Skeletal muscle satellite cell (primary cell): ENCODE results near the gene ESM1. TPM values are rescaled to one million over a fixed set of nuclear protein-coding genes. Genes with fewer than 3 reads are reported as not detected.
"Not testable (repeated sequence)": the region's sequence is repeated elsewhere in the genome, so short reads cannot be mapped to it uniquely, and the experiment has no call there.

Source experiments
- H3K27me3 ChIP-seq: 2 replicates; pipeline ENCODE4 v1.7.0; 2013; ENCODE audit warnings: low read length; ENCODE audit not compliant: control insufficient read depth, insufficient read depth
- H3K36me3 ChIP-seq: 2 replicates; pipeline ENCODE4 v1.7.0; 2013; ENCODE audit warnings: mild to moderate bottlenecking, control low read depth, low read length; ENCODE audit not compliant: insufficient read depth
- H3K4me1 ChIP-seq: 2 replicates; pipeline ENCODE4 v1.7.0; 2013; ENCODE audit warnings: low read length; ENCODE audit not compliant: control insufficient read depth, insufficient read depth
- H3K4me2 ChIP-seq: 2 replicates; pipeline ENCODE4 v1.7.0; 2013; ENCODE audit warnings: mild to moderate bottlenecking, low read length
- H3K4me3 ChIP-seq: 2 replicates; pipeline ENCODE4 v1.7.0; 2013; ENCODE audit warnings: low read length
- H3K9ac ChIP-seq: 2 replicates; pipeline ENCODE4 v1.7.0; 2013; ENCODE audit warnings: mild to moderate bottlenecking, low read depth, low read length, moderate library complexity
- H3K9me3 ChIP-seq: replicated peaks from 2 replicates; pipeline ENCODE4 v1.7.0; 2013; ENCODE audit warnings: mild to moderate bottlenecking, control low read depth, low read length
- total RNA-seq: library from RNA; depleted of rRNA; stranded (reverse); fragments of >200 nt; gene quantifications from 2 replicates; pipeline ENCODE4 v1.2.3, GENCODE V29; 2012; rRNA removed

ESM1 gene
- total RNA-seq, result 9.6 and 12.2 TPM in 2 replicates

GRCh38 chr5:54985301-54986268, at the start of gene ESM1:
ESM1 (minus strand) TSS chr5:54985593; CDS start chr5:54985517, 76 bp downstream.
- Histone ChIP-seq H3K27me3 (no peaks in the 10 kb centered on the region), H3K4me3 (peak within 1 kb of the TSS; percentile 65), H3K4me1 (peaks cover 41% of the 10 kb centered on the region), H3K9me3 (no peaks in the 10 kb centered on the region), H3K36me3 (no peaks in the 10 kb centered on the region), H3K9ac (peak within 1 kb of the TSS; percentile 48), H3K4me2 (peak within 1 kb of the TSS; percentile 85)

- no peak overlapping the region for H3K9ac ChIP-seq
- no peaks in the 10 kb centered on the region for H3K27me3 ChIP-seq
- no peaks in the 10 kb centered on the region for H3K36me3 ChIP-seq
- H3K4me2 ChIP-seq, result no peak overlapping the region
- no peak overlapping the region for H3K4me3 ChIP-seq
- no peaks in the 10 kb centered on the region for H3K9me3 ChIP-seq
- peaks cover 27% of the 10 kb centered on the region for H3K4me1 ChIP-seq
Observed at GRCh38 chr5:55033568-55033967, 48.2 kb upstream of the ESM1 start.

GRCh38 chr5:55031492-55031891, 46.1 kb upstream of the ESM1 start:
- Histone ChIP-seq H3K4me3 (no peak overlapping the region), H3K9ac (no peak overlapping the region), H3K4me2 (no peak overlapping the region), H3K4me1 (peaks cover 16% of the 10 kb centered on the region), H3K27me3 (no peaks in the 10 kb centered on the region), H3K36me3 (no peaks in the 10 kb centered on the region), H3K9me3 (no peaks in the 10 kb centered on the region)

- Histone ChIP-seq H3K4me3 (no peak overlapping the region), H3K4me2 (no peak overlapping the region), H3K4me1 (peaks cover 10% of the 10 kb centered on the region), H3K27me3 (no peaks in the 10 kb centered on the region), H3K9me3 (no peaks in the 10 kb centered on the region), H3K9ac (no peak overlapping the region), H3K36me3 (no peaks in the 10 kb centered on the region)
Observed at GRCh38 chr5:55030676-55031369, 45.4 kb upstream of the ESM1 start.

GRCh38 chr5:55030220-55030619, 44.8 kb upstream of the ESM1 start:
- no peak overlapping the region for H3K9ac ChIP-seq
- no peaks in the 10 kb centered on the region for H3K36me3 ChIP-seq
- no peaks in the 10 kb centered on the region for H3K27me3 ChIP-seq
- no peaks in the 10 kb centered on the region for H3K9me3 ChIP-seq
- H3K4me1 ChIP-seq, result peaks cover 10% of the 10 kb centered on the region
- no peak overlapping the region for H3K4me3 ChIP-seq
- no peak overlapping the region for H3K4me2 ChIP-seq

- H3K4me3 ChIP-seq, result no peak overlapping the region
- no peak overlapping the region for H3K4me2 ChIP-seq
- no peaks in the 10 kb centered on the region for H3K36me3 ChIP-seq
- H3K27me3 ChIP-seq, result no peaks in the 10 kb centered on the region
- H3K9ac ChIP-seq, result no peak overlapping the region
- no peaks in the 10 kb centered on the region for H3K9me3 ChIP-seq
- peaks cover 14% of the 10 kb centered on the region for H3K4me1 ChIP-seq
Observed at GRCh38 chr5:55027595-55027994, 42.2 kb upstream of the ESM1 start.

- Histone ChIP-seq H3K36me3 (no peaks in the 10 kb centered on the region), H3K27me3 (no peaks in the 10 kb centered on the region), H3K9ac (no peak overlapping the region), H3K9me3 (no peaks in the 10 kb centered on the region), H3K4me1 (peaks cover 10% of the 10 kb centered on the region), H3K4me3 (no peak overlapping the region), H3K4me2 (no peak overlapping the region)
Observed at GRCh38 chr5:55022450-55022849, 37.1 kb upstream of the ESM1 start.

- Histone ChIP-seq H3K27me3 (no peaks in the 10 kb centered on the region), H3K4me2 (peak overlapping the region; percentile 42), H3K4me3 (no peak overlapping the region), H3K9me3 (no peaks in the 10 kb centered on the region), H3K4me1 (peaks cover 10% of the 10 kb centered on the region), H3K36me3 (no peaks in the 10 kb centered on the region), H3K9ac (no peak overlapping the region)
Observed at GRCh38 chr5:55021821-55022220, 36.4 kb upstream of the ESM1 start.

GRCh38 chr5:55021410-55021809, 36.0 kb upstream of the ESM1 start:
- H3K36me3 ChIP-seq, result no peaks in the 10 kb centered on the region
- H3K9me3 ChIP-seq, result no peaks in the 10 kb centered on the region
- peak overlapping the region; percentile 42 for H3K4me2 ChIP-seq
- peaks cover 10% of the 10 kb centered on the region for H3K4me1 ChIP-seq
- no peak overlapping the region for H3K9ac ChIP-seq
- no peaks in the 10 kb centered on the region for H3K27me3 ChIP-seq
- H3K4me3 ChIP-seq, result no peak overlapping the region

GRCh38 chr5:55010149-55010548, 24.8 kb upstream of the ESM1 start:
- not testable (repeated sequence) for H3K36me3 ChIP-seq, H3K4me3 ChIP-seq, H3K9me3 ChIP-seq, H3K9ac ChIP-seq, H3K27me3 ChIP-seq, H3K4me2 ChIP-seq
- peaks cover 12% of the 10 kb centered on the region for H3K4me1 ChIP-seq

GRCh38 chr5:55004729-55005128, 19.3 kb upstream of the ESM1 start:
- H3K36me3 ChIP-seq, result no peaks in the 10 kb centered on the region
- H3K4me2 ChIP-seq, result peak overlapping the region; percentile 65
- H3K4me1 ChIP-seq, result peaks cover 33% of the 10 kb centered on the region
- H3K9me3 ChIP-seq, result no peaks in the 10 kb centered on the region
- no peaks in the 10 kb centered on the region for H3K27me3 ChIP-seq
- H3K9ac ChIP-seq, result peak overlapping the region; percentile 0
- H3K4me3 ChIP-seq, result peak overlapping the region; percentile 8
